ENCODE results near the gene XPO1.
"Not testable (repeated sequence)": the region's sequence is repeated elsewhere in the genome, so short reads cannot be mapped to it uniquely, and the experiment has no call there.

Gene XPO1

GRCh38 chr2:61468231-61468630, 69.9 kb downstream of the XPO1 start:
- not testable (repeated sequence) for DNase-seq; H3K27me3 Mint-ChIP-seq; H3K36me3 Mint-ChIP-seq; H3K9me3 Mint-ChIP-seq; H3K4me3 Mint-ChIP-seq; H3K27ac Mint-ChIP-seq; ATAC-seq (replicated peaks)
- H3K4me1 Mint-ChIP-seq, result peaks cover 12 to 41% of the 10 kb centered on the region in 2 donors

DNA sequence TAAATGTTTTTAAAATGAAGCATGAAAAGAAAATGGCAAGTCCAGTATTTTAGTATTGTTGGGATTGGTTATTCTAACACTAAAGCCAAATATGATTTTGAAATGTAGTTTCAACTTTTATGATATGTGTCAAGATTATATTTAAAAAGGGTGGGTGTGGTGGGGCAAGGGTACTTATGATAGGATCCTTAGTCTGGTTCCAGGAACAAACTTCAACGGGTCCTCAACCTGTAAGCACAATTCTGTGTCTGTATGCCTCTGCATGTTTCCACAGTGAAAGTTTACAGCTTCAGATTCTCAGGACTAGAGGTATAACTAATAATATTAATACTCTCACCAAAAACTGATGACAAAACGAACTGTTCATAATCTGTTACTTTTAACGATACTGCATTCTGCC, 73.1 kb downstream of the XPO1 start:
- H3K9me3 Mint-ChIP-seq, result no peaks in the 10 kb centered on the region
- no peak overlapping the region for H3K4me3 Mint-ChIP-seq
- H3K4me1 Mint-ChIP-seq, result peaks cover 13 to 50% of the 10 kb centered on the region in 2 donors
- no peak overlapping the region for H3K27ac Mint-ChIP-seq
- H3K36me3 Mint-ChIP-seq, result peaks cover 6 to 9% of the 10 kb centered on the region in 2 donors
- no peak for DNase-seq
- H3K27me3 Mint-ChIP-seq, result no peaks in the 10 kb centered on the region
- no peak for ATAC-seq (replicated peaks)

- Mint-ChIP-seq H3K36me3 (peaks cover 5 to 13% of the 10 kb centered on the region in 2 donors), H3K27me3 (no peaks in the 10 kb centered on the region), H3K4me1 (peaks cover 13 to 55% of the 10 kb centered on the region in 2 donors), H3K27ac (peak overlapping the region; percentile 88), H3K4me3 (peak overlapping the region; percentile 56 to 78), H3K9me3 (no peaks in the 10 kb centered on the region)
- ATAC-seq (replicated peaks) (peak; percentile 9 to 14), DNase-seq (no peak)
Observed at GRCh38 chr2:61463769-61464475, 74.2 kb downstream of the XPO1 start.

DNA sequence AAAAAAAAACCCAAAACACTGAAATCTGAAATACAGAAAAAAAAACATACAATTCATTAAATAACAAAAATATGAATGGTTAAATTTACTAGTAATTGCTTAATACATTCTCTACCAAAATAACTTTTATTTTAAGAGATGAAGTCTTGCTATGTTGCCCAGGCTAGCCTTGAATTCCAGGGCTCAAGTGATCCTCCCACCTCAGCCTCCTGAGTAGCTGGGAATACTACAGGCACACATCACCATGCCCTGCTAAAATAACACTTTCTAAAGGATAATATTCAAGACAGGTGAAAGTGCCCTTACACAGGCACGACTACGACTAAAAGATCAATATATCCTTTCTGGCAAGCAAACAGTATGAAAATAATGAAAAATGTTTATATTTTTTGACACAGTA, 76.8 kb downstream of the XPO1 start:
- ATAC-seq (replicated peaks), result no peak
- DNase-seq, result no peak
- no peaks in the 10 kb centered on the region for H3K9me3 Mint-ChIP-seq
- H3K27me3 Mint-ChIP-seq, result no peaks in the 10 kb centered on the region
- no peak overlapping the region for H3K4me3 Mint-ChIP-seq
- H3K36me3 Mint-ChIP-seq, result peaks cover 8 to 17% of the 10 kb centered on the region in 2 donors
- H3K27ac Mint-ChIP-seq, result no peak overlapping the region
- H3K4me1 Mint-ChIP-seq, result peaks cover 22 to 67% of the 10 kb centered on the region in 2 donors

- ATAC-seq (replicated peaks) (no peak), DNase-seq (no peak)
- H3K36me3 Mint-ChIP-seq, result peaks cover 6 to 17% of the 10 kb centered on the region in 2 donors
- H3K9me3 Mint-ChIP-seq, result no peaks in the 10 kb centered on the region
- H3K4me3 Mint-ChIP-seq, result no peak overlapping the region
- H3K27ac Mint-ChIP-seq, result no peak overlapping the region
- no peaks in the 10 kb centered on the region for H3K27me3 Mint-ChIP-seq
- H3K4me1 Mint-ChIP-seq, result peaks cover 23 to 72% of the 10 kb centered on the region in 2 donors
Observed at GRCh38 chr2:61460163-61460562, 78.0 kb downstream of the XPO1 start.

- DNase-seq (no peak), ATAC-seq (replicated peaks) (no peak)
- H3K36me3 Mint-ChIP-seq, result peaks cover 6 to 16% of the 10 kb centered on the region in 2 donors
- no peak overlapping the region for H3K27ac Mint-ChIP-seq
- peaks cover 18 to 68% of the 10 kb centered on the region in 2 donors for H3K4me1 Mint-ChIP-seq
- no peaks in the 10 kb centered on the region for H3K9me3 Mint-ChIP-seq
- H3K27me3 Mint-ChIP-seq, result no peaks in the 10 kb centered on the region
- H3K4me3 Mint-ChIP-seq, result no peak overlapping the region
Observed at GRCh38 chr2:61456746-61457420, 81.3 kb downstream of the XPO1 start.

DNA sequence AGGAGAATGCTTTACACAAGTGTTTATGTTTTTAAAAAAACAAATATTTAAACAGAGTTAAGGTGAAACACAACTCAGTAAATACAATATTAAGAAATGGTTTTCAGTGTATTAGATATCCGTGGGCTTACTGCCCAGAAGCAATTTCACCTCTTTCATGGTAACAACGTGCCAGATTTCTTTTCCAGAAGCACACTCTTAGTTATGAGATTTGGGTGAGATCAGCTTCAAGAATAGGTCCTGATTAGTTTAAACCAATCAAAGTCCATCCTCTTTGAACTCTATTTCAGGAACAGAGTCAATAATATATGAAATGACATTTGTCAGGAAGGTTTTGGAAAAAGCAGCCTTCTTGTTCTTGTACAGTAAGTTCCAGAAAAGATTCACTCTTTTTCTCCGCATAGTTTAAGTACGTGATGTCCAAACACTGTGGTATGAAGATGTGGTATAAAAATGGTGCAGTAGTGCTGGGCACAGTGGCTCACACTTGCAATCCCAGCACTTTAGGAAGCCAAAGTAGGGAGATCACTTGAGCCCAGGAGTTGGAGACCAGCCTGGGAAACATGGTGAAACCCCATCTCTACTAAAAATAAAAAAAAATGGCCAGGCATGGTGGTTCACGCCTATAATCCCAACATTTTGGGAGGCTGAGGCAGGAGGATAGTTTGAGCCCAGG, 81.9 kb downstream of the XPO1 start:
- Mint-ChIP-seq H3K4me1 (peaks cover 20 to 71% of the 10 kb centered on the region in 2 donors), H3K27ac (peak overlapping the region; percentile 47), H3K4me3 (no peak overlapping the region), H3K9me3 (no peaks in the 10 kb centered on the region), H3K36me3 (peaks cover 10 to 19% of the 10 kb centered on the region in 2 donors), H3K27me3 (no peaks in the 10 kb centered on the region)
- DNase-seq, result no peak
- ATAC-seq (replicated peaks), result no peak

DNA sequence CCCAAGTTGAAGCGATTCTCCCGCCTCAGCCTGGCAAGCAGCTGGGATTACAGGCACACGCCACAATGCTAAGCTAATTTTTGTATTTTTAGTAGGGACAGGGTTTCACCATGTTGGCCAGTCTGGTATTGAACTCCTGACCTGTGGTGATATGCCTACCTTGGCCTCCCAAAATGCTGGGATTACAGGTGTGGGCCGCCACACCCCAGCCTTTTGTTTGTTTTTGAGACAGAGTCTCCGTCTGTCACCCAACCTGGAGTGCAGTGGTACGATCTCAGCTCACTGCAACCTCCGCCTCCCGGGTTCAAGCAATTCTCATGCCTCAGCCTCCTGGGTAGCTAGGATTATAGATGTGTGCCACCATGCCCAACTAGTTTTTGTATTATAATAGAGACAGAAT, 83.2 kb downstream of the XPO1 start:
- not testable (repeated sequence) for H3K4me3 Mint-ChIP-seq; ATAC-seq (replicated peaks); H3K27ac Mint-ChIP-seq; H3K27me3 Mint-ChIP-seq; DNase-seq; H3K9me3 Mint-ChIP-seq
- H3K36me3 Mint-ChIP-seq, result peaks cover 13 to 24% of the 10 kb centered on the region in 2 donors
- peaks cover 20 to 68% of the 10 kb centered on the region in 2 donors for H3K4me1 Mint-ChIP-seq

- Mint-ChIP-seq H3K27ac (no peak overlapping the region), H3K36me3 (peaks cover 14 to 27% of the 10 kb centered on the region in 2 donors), H3K27me3 (no peaks in the 10 kb centered on the region), H3K4me1 (peaks cover 21 to 66% of the 10 kb centered on the region in 2 donors), H3K4me3 (no peak overlapping the region), H3K9me3 (no peaks in the 10 kb centered on the region)
- ATAC-seq (replicated peaks) (no peak), DNase-seq (no peak)
Observed at GRCh38 chr2:61454383-61454782, 83.8 kb downstream of the XPO1 start.

DNA sequence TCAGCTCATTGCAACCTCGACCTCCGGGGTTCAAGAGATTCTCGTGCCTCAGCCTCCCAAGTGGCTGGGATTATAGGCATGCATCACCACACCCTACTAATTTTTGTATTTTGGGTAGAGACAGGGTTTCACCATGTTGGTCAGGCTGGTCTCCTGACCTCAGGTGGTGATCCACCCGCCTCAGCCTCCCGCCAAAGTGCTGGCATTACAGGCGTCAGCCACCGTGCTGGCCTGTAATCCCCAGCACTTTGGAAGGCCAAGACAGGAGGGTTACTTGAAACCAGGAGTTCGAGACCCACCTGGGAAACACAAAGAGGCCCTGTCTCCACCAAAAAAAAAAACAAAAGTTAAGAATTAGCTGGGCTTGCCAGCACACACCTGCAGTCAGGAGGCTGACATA, 85.8 kb downstream of the XPO1 start:
- no peaks in the 10 kb centered on the region for H3K27me3 Mint-ChIP-seq

GRCh38 chr2:61451178-61451577, 87.0 kb downstream of the XPO1 start:
- Mint-ChIP-seq H3K9me3 (no peaks in the 10 kb centered on the region), H3K27ac (peak overlapping the region; percentile 77), H3K4me3 (no peak overlapping the region), H3K27me3 (no peaks in the 10 kb centered on the region), H3K36me3 (peaks cover 13 to 26% of the 10 kb centered on the region in 2 donors), H3K4me1 (peaks cover 13 to 57% of the 10 kb centered on the region in 2 donors)
- DNase-seq (no peak), ATAC-seq (replicated peaks) (no peak)

More for the DNA sequence above, 85.8 kb downstream of the XPO1 start:
- no peak overlapping the region for H3K27ac Mint-ChIP-seq
- H3K4me3 Mint-ChIP-seq, result no peak overlapping the region
- H3K4me1 Mint-ChIP-seq, result peaks cover 18 to 62% of the 10 kb centered on the region in 2 donors
- DNase-seq (no peak), ATAC-seq (replicated peaks) (no peak)
- no peaks in the 10 kb centered on the region for H3K9me3 Mint-ChIP-seq
- H3K36me3 Mint-ChIP-seq, result peaks cover 13 to 26% of the 10 kb centered on the region in 2 donors

GRCh38 chr2:61450144-61450543, 88.0 kb downstream of the XPO1 start:
- Mint-ChIP-seq H3K9me3 (no peaks in the 10 kb centered on the region), H3K4me3 (no peak overlapping the region), H3K36me3 (peaks cover 13 to 28% of the 10 kb centered on the region in 2 donors), H3K4me1 (peaks cover 13 to 53% of the 10 kb centered on the region in 2 donors), H3K27me3 (no peaks in the 10 kb centered on the region), H3K27ac (peak overlapping the region; percentile 79)
- DNase-seq (no peak), ATAC-seq (replicated peaks) (peak; percentile 96)

DNA sequence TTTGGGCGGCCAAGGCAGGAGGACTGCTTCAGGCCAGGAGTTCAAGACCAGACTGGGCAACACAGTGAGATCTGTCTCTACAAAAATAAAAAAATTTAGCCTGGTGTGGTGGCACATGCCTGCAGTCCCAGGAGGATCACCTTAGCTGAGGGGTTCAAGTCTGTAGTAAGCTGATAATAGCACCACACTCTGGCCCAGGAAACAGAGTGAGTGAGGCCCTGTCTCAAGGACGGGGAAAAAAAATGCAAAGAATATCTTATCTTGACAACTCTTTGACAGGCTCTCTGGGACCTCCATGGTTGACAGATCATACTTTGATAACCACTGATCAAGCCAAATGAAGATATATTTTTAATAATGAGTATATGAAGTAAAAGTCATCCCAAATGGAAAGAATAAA, 89.9 kb downstream of the XPO1 start:
- DNase-seq (no peak), ATAC-seq (replicated peaks) (no peak)
- Mint-ChIP-seq H3K4me3 (no peak overlapping the region), H3K27me3 (no peaks in the 10 kb centered on the region), H3K36me3 (peaks cover 25 to 45% of the 10 kb centered on the region in 2 donors), H3K27ac (peak overlapping the region; percentile 37), H3K4me1 (peaks cover 23 to 69% of the 10 kb centered on the region in 2 donors), H3K9me3 (peaks cover 3 to 5% of the 10 kb centered on the region in 2 donors)

DNA sequence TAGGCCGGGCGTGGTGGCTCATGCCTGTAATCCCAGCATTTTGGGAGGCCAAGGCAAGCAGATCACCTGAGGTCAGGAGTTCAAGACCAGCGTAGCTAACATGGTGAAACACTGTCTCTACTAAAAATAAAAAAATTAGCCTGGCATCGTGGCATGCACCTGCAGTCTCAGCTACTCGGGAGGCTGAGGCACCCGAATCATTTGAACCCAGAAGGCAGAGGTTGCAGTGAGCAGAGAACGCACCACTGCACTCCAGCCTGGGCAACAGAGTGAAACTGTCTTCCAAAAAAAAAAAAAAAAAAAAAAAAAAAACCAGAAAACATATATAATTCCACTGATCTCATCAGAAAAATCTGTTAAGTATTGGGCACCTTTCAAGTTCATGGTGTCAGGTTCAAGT, 91.2 kb downstream of the XPO1 start:
- H3K9me3 Mint-ChIP-seq; ATAC-seq (replicated peaks); H3K4me3 Mint-ChIP-seq; DNase-seq; H3K27me3 Mint-ChIP-seq; H3K27ac Mint-ChIP-seq: not testable (repeated sequence)
- peaks cover 29 to 72% of the 10 kb centered on the region in 2 donors for H3K4me1 Mint-ChIP-seq
- H3K36me3 Mint-ChIP-seq, result peaks cover 28 to 51% of the 10 kb centered on the region in 2 donors
